Gastrocnemius medialis (tissue), 4 donors: ENCODE measurements around the gene BRSK1. TPM values are rescaled to one million over a fixed set of nuclear protein-coding genes. Genes with fewer than 3 reads are reported as not detected.

Source experiments
- ATAC-seq, 2 donors: fragments of 150-250 bp; one replicate each; pipeline ENCODE4 v1.9.1; 2016
- DNase-seq, 2 donors: peaks; one replicate each; pipeline ENCODE4 v3.0.0-alpha.2; 2019
- H3K27ac ChIP-seq, 4 donors: fragments of 200-600 bp; sonication (generic); 1 replicate in 1 of 4; 2 replicates in 3 of 4; pipeline ENCODE4 v1.5.1; 2016 to 2018; ENCODE audit warnings: mild to moderate bottlenecking in 2 of 4, moderate library complexity in 1 of 4
- H3K27me3 ChIP-seq, 3 donors: fragments of 200-600 bp; sonication (generic) in 2 of 3; 1 replicate in 1 of 3; 2 replicates in 2 of 3; pipeline versions ENCODE4 v1.5.1 to v1.6.0; 2016 to 2019; ENCODE audit warnings: mild to moderate bottlenecking in 1 of 3, moderate library complexity in 1 of 3
- H3K36me3 ChIP-seq, 2 donors: fragments of 200-600 bp; sonication (generic) in 1 of 2; one replicate each; pipeline ENCODE4 v1.5.1; 2017 to 2018
- H3K4me1 ChIP-seq, 2 donors: fragments of 200-600 bp; sonication (generic) in 1 of 2; one replicate each; pipeline ENCODE4 v1.5.1; 2016 to 2017; ENCODE audit warnings: mild to moderate bottlenecking in 2 of 2
- H3K4me3 ChIP-seq, 4 donors: fragments of 200-600 bp; sonication (generic) in 3 of 4; 1 replicate in 1 of 4; 2 replicates in 3 of 4; pipeline ENCODE4 v1.5.1; 2016 to 2019; ENCODE audit warnings: mild to moderate bottlenecking in 2 of 4
- H3K9me3 ChIP-seq, 3 donors: fragments of 200-600 bp; sonication (generic) in 2 of 3; 1 replicate in 1 of 3; 2 replicates in 2 of 3; pipeline ENCODE4 v1.5.1; 2016 to 2019
- CTCF ChIP-seq, 5 experiments: fragments of 450-650 bp in 3 of 5; fragments of 200-600 bp in 2 of 5; sonication (generic) in 2 of 5; IDR thresholded peaks in 4 of 5; conservative IDR thresholded peaks in 1 of 5; 1 replicate in 4 of 5; 2 replicates in 1 of 5; pipeline ENCODE4 v1.5.1; 2016 to 2019; ENCODE audit warnings: antibody characterized with exemption in 5 of 5, mild to moderate bottlenecking in 3 of 5, moderate library complexity in 3 of 5
- POLR2A ChIP-seq, 2 donors: fragments of 450-650 bp; IDR thresholded peaks; one replicate each; pipeline ENCODE4 v1.6.1; 2017; ENCODE audit warnings: antibody characterized with exemption in 2 of 2, mild to moderate bottlenecking in 2 of 2, moderate library complexity in 2 of 2
- in situ Hi-C, 4 donors: fragments of 200-750 bp; cut with MboI; loops; one replicate each; pipeline versions ENCODE4 v1.15.0 to v1.8.0; 2017; ENCODE audit warnings: low sequenced_read_pairs in 4 of 4
- intact Hi-C: fragments of 100-400 bp; cut with DNase I; formaldehyde crosslinking; loops from one replicate; pipeline ENCODE4 v1.15.1; 2023; ENCODE audit warnings: low total_unique reads
- total RNA-seq, 4 donors: library from RNA; depleted of rRNA; stranded (reverse); fragments of >200 nt; gene quantifications; one replicate each; pipeline versions ENCODE4 v1.1.0 to v1.2.3, GENCODE V29; 2016

The BRSK1 gene
- total RNA-seq = not detected

- H3K4me3 ChIP-seq = peak within 1 kb of the TSS in 2 of 4 donors; percentile 15 to 27
- ATAC-seq = no peak
- TF ChIP-seq CTCF (IDR thresholded peaks at IDR 0.05 in 4 of 5, conservative IDR thresholded peaks at IDR 0.05 in 1 of 5) (no peak), POLR2A (IDR thresholded peaks at IDR 0.05) (no peak)
- intact Hi-C loops = no loop called here
- peak within 1 kb of the TSS in 1 of 4 donors; percentile 26 for H3K27ac ChIP-seq
- peaks cover 7 to 8% of the 10 kb centered on the region in 2 donors for H3K4me1 ChIP-seq
- in situ Hi-C loops = loop anchor here in 1 of 4 donors (25.0 kb wide), 1 partner anchor 129 kb away; the partner anchor contains the start of gene UBE2S
- no peak for DNase-seq
- H3K27me3 ChIP-seq = peaks cover 0 to 9% (median 0%) of the 10 kb centered on the region in 3 donors
- H3K36me3 ChIP-seq = no peaks in the 10 kb centered on the region
- no peaks in the 10 kb centered on the region for H3K9me3 ChIP-seq
These were observed at the start of gene BRSK1 for GRCh38 chr19:55283548-55284377. BRSK1 (plus strand) TSS chr19:55283997; CDS start chr19:55284443, 446 bp downstream.

DNA sequence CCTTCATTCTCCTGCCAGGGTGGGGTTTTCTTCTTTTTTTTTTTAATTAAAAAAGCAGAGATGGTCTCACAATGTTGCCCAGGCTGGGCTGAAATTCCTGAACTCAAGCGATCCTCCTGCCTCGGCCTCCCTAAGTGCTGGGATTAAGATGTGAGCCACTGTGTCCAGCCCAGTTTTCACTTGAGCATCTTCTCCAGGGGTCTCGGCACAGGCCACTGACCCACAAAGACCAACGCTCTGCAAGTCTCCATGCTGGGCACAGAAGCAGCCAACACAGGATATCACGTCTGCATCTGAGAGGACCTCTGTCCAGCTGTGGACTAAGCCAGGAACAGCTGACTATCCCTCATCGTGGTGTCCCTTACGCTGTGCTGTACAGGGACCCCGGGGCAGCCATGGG lies 45.8 kb upstream of the BRSK1 start:
- ATAC-seq = no peak
- intact Hi-C loops (no loop called here), in situ Hi-C loops (no loop called here)
- no peak for DNase-seq
- H3K4me1 ChIP-seq = no peaks in the 10 kb centered on the region
- H3K4me3 ChIP-seq = no peak overlapping the region
- H3K27me3 ChIP-seq = no peaks in the 10 kb centered on the region
- H3K27ac ChIP-seq = no peak overlapping the region
- H3K9me3 ChIP-seq = no peaks in the 10 kb centered on the region
- TF ChIP-seq CTCF (IDR thresholded peaks at IDR 0.05 in 4 of 5, conservative IDR thresholded peaks at IDR 0.05 in 1 of 5) (no peak), POLR2A (IDR thresholded peaks at IDR 0.05) (no peak)
- H3K36me3 ChIP-seq = peaks cover 3 to 95% of the 10 kb centered on the region in 2 donors

DNA sequence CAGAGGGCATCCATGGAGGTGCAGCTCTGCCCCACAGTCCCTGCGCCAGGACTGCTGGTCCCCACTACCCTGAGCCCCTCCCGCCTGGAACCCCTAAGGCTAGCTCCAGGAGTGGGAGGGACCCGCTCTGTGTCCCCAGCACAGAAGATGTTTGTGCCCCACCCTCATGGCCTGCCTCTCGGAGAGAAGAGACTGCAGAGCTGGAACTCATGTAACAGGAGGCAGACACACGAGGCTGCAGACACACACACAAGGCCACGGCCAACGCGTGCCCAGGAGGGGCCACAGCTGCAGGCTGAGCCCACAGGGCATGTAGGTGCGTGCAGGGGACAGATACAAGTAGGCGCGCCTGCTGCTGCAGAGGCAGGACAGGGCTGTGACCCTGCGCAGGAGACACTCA lies 44.8 kb upstream of the BRSK1 start:
- H3K4me1 ChIP-seq = no peaks in the 10 kb centered on the region
- TF ChIP-seq CTCF (IDR thresholded peaks at IDR 0.05 in 4 of 5, conservative IDR thresholded peaks at IDR 0.05 in 1 of 5) (no peak), POLR2A (IDR thresholded peaks at IDR 0.05) (no peak)
- peaks cover 3 to 94% of the 10 kb centered on the region in 2 donors for H3K36me3 ChIP-seq
- no peak overlapping the region for H3K27ac ChIP-seq
- ATAC-seq (no peak), DNase-seq (no peak)
- no peak overlapping the region for H3K4me3 ChIP-seq
- in situ Hi-C loops = no loop called here
- no peaks in the 10 kb centered on the region for H3K9me3 ChIP-seq
- intact Hi-C loops = no loop called here
- H3K27me3 ChIP-seq = no peaks in the 10 kb centered on the region

- TF ChIP-seq POLR2A (IDR thresholded peaks at IDR 0.05) (no peak), CTCF (IDR thresholded peaks at IDR 0.05 in 4 of 5, conservative IDR thresholded peaks at IDR 0.05 in 1 of 5) (no peak)
These were observed 43.1 kb upstream of the BRSK1 start for GRCh38 chr19:55240713-55241020.

More at GRCh38 chr19:55240713-55241020, 43.1 kb upstream of the BRSK1 start:
- intact Hi-C loops (no loop called here), in situ Hi-C loops (no loop called here)
- Histone ChIP-seq H3K9me3 (no peaks in the 10 kb centered on the region), H3K27me3 (no peaks in the 10 kb centered on the region), H3K36me3 (peaks cover 3 to 98% of the 10 kb centered on the region in 2 donors), H3K4me1 (no peaks in the 10 kb centered on the region), H3K27ac (no peak overlapping the region), H3K4me3 (no peak overlapping the region)
- no peak for DNase-seq
- no peak for ATAC-seq
